Activated CD4-positive, alpha-beta T cell treated with anti-CD3 and anti-CD28 coated beads, Interleukin-2, amount 10 ng/mL, durations not matched to agents 7 days and 5 days (primary cell): Measurements from ENCODE around the gene MPPED2. TPM values are rescaled to one million over a fixed set of nuclear protein-coding genes. Genes with fewer than 3 reads are reported as not detected.

Experiments used
- CTCF ChIA-PET: fragments of 350-600 bp; sonication (Branson Sonifier 250); formaldehyde crosslinking; loops from one replicate; lab custom pipeline; 2021; ENCODE audit warnings: antibody characterized with exemption; lab: Charles Lee
- POLR2A ChIA-PET: fragments of 350-600 bp; sonication (Branson Sonifier 250); formaldehyde crosslinking; loops from one replicate; lab custom pipeline; 2021; ENCODE audit warnings: antibody characterized with exemption; lab: Charles Lee
- DNase-seq: peaks from one replicate; pipeline ENCODE4 v3.0.0-alpha.2; 2020
- H3K27ac Mint-ChIP-seq: one replicate; pipeline ENCODE4 v1.8.0; 2021; ENCODE audit warnings: mild to moderate bottlenecking, moderate library complexity, mixed read lengths
- H3K27me3 Mint-ChIP-seq: one replicate; pipeline ENCODE4 v1.8.0; 2021; ENCODE audit warnings: mixed read lengths
- H3K36me3 Mint-ChIP-seq: one replicate; pipeline ENCODE4 v1.8.0; 2021; ENCODE audit warnings: low read depth, mixed read lengths
- H3K4me1 Mint-ChIP-seq: one replicate; pipeline ENCODE4 v1.8.0; 2021; ENCODE audit warnings: mixed read lengths
- H3K4me3 Mint-ChIP-seq: one replicate; pipeline ENCODE4 v1.8.0; 2021; ENCODE audit warnings: mild to moderate bottlenecking, moderate library complexity, mixed read lengths
- H3K9me3 Mint-ChIP-seq: one replicate; pipeline ENCODE4 v1.8.0; 2021; ENCODE audit warnings: mixed read lengths
- total RNA-seq, 2 experiments: library from RNA; stranded (reverse); gene quantifications; one replicate each; pipeline ENCODE4 v1.2.3, GENCODE V29; 2021

The MPPED2 gene
- total RNA-seq, 2 experiments from 2014 or later: 0.33 TPM; not detected in 1

GRCh38 chr11:30463266-30463665 lies 122.9 kb downstream of the MPPED2 start:
- Mint-ChIP-seq H3K4me3 (no peak overlapping the region), H3K27ac (no peak overlapping the region), H3K36me3 (no peaks in the 10 kb centered on the region), H3K27me3 (no peaks in the 10 kb centered on the region), H3K4me1 (peaks cover 12% of the 10 kb centered on the region), H3K9me3 (no peaks in the 10 kb centered on the region)
- no peak for DNase-seq
- CTCF ChIA-PET: no interaction called here
- POLR2A ChIA-PET: no interaction called here

GRCh38 chr11:30462421-30462820 lies 123.7 kb downstream of the MPPED2 start:
- no peaks in the 10 kb centered on the region for H3K36me3 Mint-ChIP-seq
- H3K27me3 Mint-ChIP-seq: no peaks in the 10 kb centered on the region
- DNase-seq: no peak
- POLR2A ChIA-PET: no interaction called here
- no peak overlapping the region for H3K27ac Mint-ChIP-seq
- peaks cover 13% of the 10 kb centered on the region for H3K4me1 Mint-ChIP-seq
- CTCF ChIA-PET: no interaction called here
- no peak overlapping the region for H3K4me3 Mint-ChIP-seq
- no peaks in the 10 kb centered on the region for H3K9me3 Mint-ChIP-seq

GRCh38 chr11:30459821-30460220 lies 126.3 kb downstream of the MPPED2 start:
- Mint-ChIP-seq H3K27ac (no peak overlapping the region), H3K27me3 (no peaks in the 10 kb centered on the region), H3K9me3 (no peaks in the 10 kb centered on the region), H3K36me3 (no peaks in the 10 kb centered on the region), H3K4me1 (peaks cover 13% of the 10 kb centered on the region), H3K4me3 (no peak overlapping the region)
- DNase-seq: no peak
- POLR2A ChIA-PET: no interaction called here
- CTCF ChIA-PET: no interaction called here

- peaks cover 13% of the 10 kb centered on the region for H3K4me1 Mint-ChIP-seq
- H3K36me3 Mint-ChIP-seq: no peaks in the 10 kb centered on the region
- ChIA-PET CTCF (no interaction called here), POLR2A (no interaction called here)
- DNase-seq: no peak
- H3K27ac Mint-ChIP-seq: no peak overlapping the region
- no peak overlapping the region for H3K4me3 Mint-ChIP-seq
- H3K9me3 Mint-ChIP-seq: no peaks in the 10 kb centered on the region
- H3K27me3 Mint-ChIP-seq: no peaks in the 10 kb centered on the region
Measured at GRCh38 chr11:30459306-30459705, 126.8 kb downstream of the MPPED2 start.

- no peak overlapping the region for H3K27ac Mint-ChIP-seq
- DNase-seq: no peak
- CTCF ChIA-PET: no interaction called here
- no peaks in the 10 kb centered on the region for H3K27me3 Mint-ChIP-seq
- H3K9me3 Mint-ChIP-seq: no peaks in the 10 kb centered on the region
- H3K4me3 Mint-ChIP-seq: no peak overlapping the region
- H3K4me1 Mint-ChIP-seq: peaks cover 13% of the 10 kb centered on the region
- POLR2A ChIA-PET: no interaction called here
- no peaks in the 10 kb centered on the region for H3K36me3 Mint-ChIP-seq
Measured at GRCh38 chr11:30458541-30458940, 127.6 kb downstream of the MPPED2 start.

GRCh38 chr11:30457087-30457486 lies 129.1 kb downstream of the MPPED2 start:
- Mint-ChIP-seq H3K36me3 (no peaks in the 10 kb centered on the region), H3K4me1 (peaks cover 12% of the 10 kb centered on the region), H3K27ac (no peak overlapping the region), H3K9me3 (no peaks in the 10 kb centered on the region), H3K4me3 (no peak overlapping the region), H3K27me3 (no peaks in the 10 kb centered on the region)
- DNase-seq: no peak
- ChIA-PET POLR2A (no interaction called here), CTCF (no interaction called here)

GRCh38 chr11:30455025-30455424 lies 131.1 kb downstream of the MPPED2 start:
- POLR2A ChIA-PET: no interaction called here
- CTCF ChIA-PET: no interaction called here

GRCh38 chr11:30454541-30454940 lies 131.6 kb downstream of the MPPED2 start:
- Mint-ChIP-seq H3K27ac (no peak overlapping the region), H3K4me1 (peaks cover 4% of the 10 kb centered on the region), H3K4me3 (no peak overlapping the region), H3K36me3 (no peaks in the 10 kb centered on the region), H3K27me3 (no peaks in the 10 kb centered on the region), H3K9me3 (no peaks in the 10 kb centered on the region)
- DNase-seq: no peak
- CTCF ChIA-PET: no interaction called here
- POLR2A ChIA-PET: no interaction called here

More at GRCh38 chr11:30455025-30455424, 131.1 kb downstream of the MPPED2 start:
- no peaks in the 10 kb centered on the region for H3K27me3 Mint-ChIP-seq
- H3K4me3 Mint-ChIP-seq: no peak overlapping the region
- no peak overlapping the region for H3K27ac Mint-ChIP-seq
- peaks cover 6% of the 10 kb centered on the region for H3K4me1 Mint-ChIP-seq
- DNase-seq: no peak
- H3K36me3 Mint-ChIP-seq: no peaks in the 10 kb centered on the region
- H3K9me3 Mint-ChIP-seq: no peaks in the 10 kb centered on the region

GRCh38 chr11:30454111-30454510 lies 132.0 kb downstream of the MPPED2 start:
- H3K36me3 Mint-ChIP-seq: no peaks in the 10 kb centered on the region
- H3K27me3 Mint-ChIP-seq: no peaks in the 10 kb centered on the region
- H3K4me3 Mint-ChIP-seq: no peak overlapping the region
- ChIA-PET CTCF (no interaction called here), POLR2A (no interaction called here)
- peaks cover 1% of the 10 kb centered on the region for H3K4me1 Mint-ChIP-seq
- no peak for DNase-seq
- H3K27ac Mint-ChIP-seq: no peak overlapping the region
- H3K9me3 Mint-ChIP-seq: no peaks in the 10 kb centered on the region

GRCh38 chr11:30453705-30454104 lies 132.4 kb downstream of the MPPED2 start:
- POLR2A ChIA-PET: no interaction called here
- Mint-ChIP-seq H3K36me3 (no peaks in the 10 kb centered on the region), H3K4me3 (no peak overlapping the region), H3K4me1 (peaks cover 1% of the 10 kb centered on the region), H3K27me3 (no peaks in the 10 kb centered on the region), H3K9me3 (no peaks in the 10 kb centered on the region), H3K27ac (no peak overlapping the region)
- DNase-seq: no peak
- CTCF ChIA-PET: no interaction called here

GRCh38 chr11:30452842-30453241 lies 133.3 kb downstream of the MPPED2 start:
- Mint-ChIP-seq H3K9me3 (no peaks in the 10 kb centered on the region), H3K36me3 (no peaks in the 10 kb centered on the region), H3K27ac (no peak overlapping the region), H3K27me3 (no peaks in the 10 kb centered on the region), H3K4me1 (no peaks in the 10 kb centered on the region), H3K4me3 (no peak overlapping the region)
- POLR2A ChIA-PET: no interaction called here
- no peak for DNase-seq
- CTCF ChIA-PET: no interaction called here

GRCh38 chr11:30452114-30452513 lies 134.0 kb downstream of the MPPED2 start:
- Mint-ChIP-seq H3K36me3 (no peaks in the 10 kb centered on the region), H3K9me3 (no peaks in the 10 kb centered on the region), H3K27ac (no peak overlapping the region), H3K27me3 (no peaks in the 10 kb centered on the region), H3K4me3 (no peak overlapping the region), H3K4me1 (no peaks in the 10 kb centered on the region)
- POLR2A ChIA-PET: no interaction called here
- CTCF ChIA-PET: no interaction called here
- no peak for DNase-seq

GRCh38 chr11:30451626-30452025 lies 134.5 kb downstream of the MPPED2 start:
- no peak overlapping the region for H3K27ac Mint-ChIP-seq
- H3K4me3 Mint-ChIP-seq: no peak overlapping the region
- no peaks in the 10 kb centered on the region for H3K27me3 Mint-ChIP-seq
- H3K4me1 Mint-ChIP-seq: no peaks in the 10 kb centered on the region
- no peaks in the 10 kb centered on the region for H3K9me3 Mint-ChIP-seq
- DNase-seq: no peak
- ChIA-PET POLR2A (no interaction called here), CTCF (no interaction called here)
- no peaks in the 10 kb centered on the region for H3K36me3 Mint-ChIP-seq

GRCh38 chr11:30451167-30451566 lies 135.0 kb downstream of the MPPED2 start:
- H3K36me3 Mint-ChIP-seq: no peaks in the 10 kb centered on the region
- H3K4me1 Mint-ChIP-seq: no peaks in the 10 kb centered on the region
- H3K9me3 Mint-ChIP-seq: no peaks in the 10 kb centered on the region
- H3K4me3 Mint-ChIP-seq: no peak overlapping the region
- DNase-seq: no peak
- ChIA-PET CTCF (interaction anchor here (0.6 kb wide), 1 partner anchor 580 kb away, joined by 3 read pairs; no protein-coding TSS in a partner anchor), POLR2A (no interaction called here)
- no peak overlapping the region for H3K27ac Mint-ChIP-seq
- no peaks in the 10 kb centered on the region for H3K27me3 Mint-ChIP-seq
